K562 (cell line): ENCODE results near the gene RIC8B. TPM values are rescaled to one million over a fixed set of nuclear protein-coding genes. Genes with fewer than 3 reads are reported as not detected.

ENCODE experiments used
- ATAC-seq: fragments of 200-7000 bp; cut with Tn5 transposase; 3 replicates; pipeline ENCODE4 v1.9.1; 2020; ENCODE audit warnings: moderate library complexity
- BruUV-seq: library from RNA; stranded (reverse); fragments of 400-500 nt; replicated peaks from 2 replicates; lab custom pipeline; 2021; lab: Mats Ljungman, UMichigan
- CTCF ChIA-PET: fragments of 300-600 bp; formaldehyde crosslinking; extraction: SDS; loops from one replicate; lab custom pipeline; 2021; ENCODE audit warnings: low intra/inter-chr PET ratio; lab: Yijun Ruan, JAX
- POLR2A ChIA-PET: fragments of 300-600, 350-650 bp; sonication (Branson Sonifier 250); formaldehyde crosslinking; extraction: SDS; loops from one replicate; lab custom pipeline; 2021; ENCODE audit warnings: antibody characterized with exemption, inconsistent platforms; lab: Yijun Ruan, JAX
- DNase-seq, 4 experiments: peaks; one replicate each; pipeline versions ENCODE4 v3.0.0 to v3.0.0-alpha.2; 2011 to 2018; ENCODE audit warnings: low spot score in 3 of 4, mixed read lengths in 3 of 4; ENCODE audit errors: extremely low read depth in 1 of 4
- FAIRE-seq: peaks from 2 replicates; lab custom pipeline; 2011; peaks lifted over from hg19 to GRCh38; lab: Jason Lieb, UNC
- H2AFZ ChIP-seq: 2 replicates; pipeline ENCODE4 v1.6.0; 2011; ENCODE audit warnings: low read depth, low read length, control low read depth, inconsistent platforms
- H3K27ac ChIP-seq: fragments of 200-600 bp; 3 replicates; pipeline ENCODE4 v1.8.0; 2011; ENCODE audit warnings: low read depth, mild to moderate bottlenecking, control low read depth, inconsistent platforms, low read length, moderate library complexity, mixed read lengths; ENCODE audit errors: extremely low read depth
- H3K27me3 ChIP-seq, 2 experiments: fragments of 300-600 bp in 1 of 2; 2 replicates in 1 of 2; 3 replicates in 1 of 2; pipeline versions ENCODE4 v1.6.0 to v1.8.0; 2011; ENCODE audit warnings: inconsistent platforms in 2 of 2, low read length in 2 of 2, mild to moderate bottlenecking in 1 of 2, mixed read lengths in 1 of 2, moderate library complexity in 1 of 2; ENCODE audit not compliant: control insufficient read depth in 2 of 2, insufficient read depth in 2 of 2
- H3K36me3 ChIP-seq: fragments of 300-600 bp; 3 replicates; pipeline ENCODE4 v1.8.0; 2011; ENCODE audit warnings: mild to moderate bottlenecking, low read length, inconsistent platforms; ENCODE audit not compliant: control insufficient read depth, insufficient read depth
- H3K4me1 ChIP-seq, 2 experiments: fragments of 200-600 bp in 1 of 2; replicated peaks in 1 of 2; 2 replicates in 1 of 2; 3 replicates in 1 of 2; pipeline versions ENCODE4 v1.5.1 to v1.8.0; 2011; ENCODE audit warnings: inconsistent platforms in 2 of 2, low read length in 2 of 2, mild to moderate bottlenecking in 1 of 2, mixed read lengths in 1 of 2, moderate library complexity in 1 of 2; ENCODE audit not compliant: control insufficient read depth in 2 of 2, insufficient read depth in 2 of 2
- H3K4me2 ChIP-seq: 2 replicates; pipeline ENCODE4 v1.6.1; 2011; ENCODE audit warnings: low read length, control low read depth, inconsistent platforms, mixed read lengths; ENCODE audit not compliant: insufficient read depth
- H3K4me3 ChIP-seq: fragments of 200-600 bp; sonication (generic), shearing (Covaris generic); 2 replicates; pipeline ENCODE4 v1.5.1; 2016; ENCODE audit warnings: control low read depth, inconsistent platforms
- H3K79me2 ChIP-seq: fragments of 200-600 bp; 3 replicates; pipeline ENCODE4 v1.8.0; 2011; ENCODE audit warnings: low read length, inconsistent platforms; ENCODE audit not compliant: control insufficient read depth, insufficient read depth
- H3K9ac ChIP-seq, 2 experiments: 2 replicates each; pipeline versions ENCODE4 v1.6.0 to v1.6.1; 2011; ENCODE audit warnings: low read depth in 2 of 2, low read length in 2 of 2, control low read depth in 1 of 2, inconsistent platforms in 1 of 2, mild to moderate bottlenecking in 1 of 2, mixed read lengths in 1 of 2; ENCODE audit not compliant: insufficient read depth in 1 of 2
- H3K9me1 ChIP-seq: one replicate; pipeline ENCODE4 v1.6.0; 2011; ENCODE audit warnings: inconsistent platforms, mild to moderate bottlenecking, low read length, moderate library complexity; ENCODE audit not compliant: control insufficient read depth, insufficient read depth
- H3K9me3 ChIP-seq: replicated peaks from 2 replicates; pipeline ENCODE4 v1.5.1; 2011; ENCODE audit warnings: low read depth, low read length, inconsistent platforms; ENCODE audit not compliant: control insufficient read depth, insufficient read depth
- H4K20me1 ChIP-seq: replicated peaks from 2 replicates; pipeline ENCODE4 v1.6.1; 2011; ENCODE audit warnings: low read length, inconsistent platforms, mixed read lengths; ENCODE audit not compliant: control insufficient read depth, insufficient read depth
- BRD9 ChIP-seq: fragments of 450-650 bp; IDR thresholded peaks from 2 replicates; pipeline ENCODE4 v1.6.1; 2018; ENCODE audit warnings: low read depth; ENCODE audit not compliant: partially characterized antibody
- THAP12 ChIP-seq: fragments of 250-450 bp; sonication (Bioruptor Pico); IDR thresholded peaks from 2 replicates; pipeline ENCODE4 v1.9.0; 2021; ENCODE audit warnings: mild to moderate bottlenecking, inconsistent platforms
- ZNF12 ChIP-seq: sonication (generic); formaldehyde crosslinking; IDR thresholded peaks from 2 replicates; pipeline ENCODE4 v1.4.0; 2020; ENCODE audit warnings: mild to moderate bottlenecking, missing genetic modification reagents
- WGBS: fragments of 100-300 bp; shearing (Covaris generic); methylation state at CpG from one replicate; pipeline ENCODE4 v1.1.6; 2016; ENCODE audit warnings: low coverage, mixed read lengths; ENCODE audit not compliant: insufficient coverage; ENCODE audit errors: missing lambda C conversion rate; 5-methylcytosine and 5-hydroxymethylcytosine counted together
- in situ Hi-C: fragments of 300-500 bp; cut with MboI; formaldehyde crosslinking; loops from 4 replicates; pipeline ENCODE4 v1.15.0; 2018; ENCODE audit warnings: inconsistent platforms, mixed read lengths
- intact Hi-C: fragments of 100-400 bp; cut with micrococcal nuclease; formaldehyde crosslinking; loops from 2 replicates; pipeline ENCODE4 v1.14.2; 2022
- polyA plus RNA-seq, 8 experiments: library from polyadenylated mRNA; depleted of rRNA in 4 of 8; stranded (reverse) in 5 of 8; unstranded in 3 of 8; fragments of >200 nt; fragmentation: Nextera tagmentation in 2 of 8; fragmentation: Illumina TruSeq in 1 of 8; extraction: Ambion mirVana in 2 of 8; extraction: Trizol in 1 of 8; gene quantifications; 2 replicates each; pipeline versions ENCODE4 v1.2.1 to v1.2.3, GENCODE V29; 2011 to 2014; ENCODE audit warnings: inconsistent platforms in 1 of 8, missing spikeins in 1 of 8
- total RNA-seq, 7 experiments: library from RNA; depleted of rRNA in 6 of 7; stranded (reverse); fragments of >200 nt in 6 of 7; fragmentation: Illumina TruSeq in 2 of 7; extraction: Trizol in 2 of 7; gene quantifications; 2 replicates each; pipeline versions ENCODE4 v1.2.1 to v1.2.3, GENCODE V29; 2011 to 2021; ENCODE audit warnings: low replicate concordance in 1 of 7

RIC8B gene
- total and polyA plus RNA-seq, 9 of the 15 experiments (the other 6 are each of a cell fraction or from before 2014, with no cell fraction given) = 0.92 to 8.1 (median 4.8) TPM

- no peaks in the 10 kb centered on the region for H3K9me3 ChIP-seq
- ChIA-PET CTCF (no interaction called here), POLR2A (interaction anchor here (1.2 kb wide), 1 partner anchor 549 kb away, joined by 3 read pairs; no protein-coding TSS in a partner anchor)
- H3K27me3 ChIP-seq = peaks cover 16 to 43% of the 10 kb centered on the region in 2 experiments; a peak in 4 of 5 replicates
- no peak overlapping the region for H2AFZ ChIP-seq
- no peak overlapping the region for H3K9ac ChIP-seq
- 7% methylated on average over 2 of the region's 2 CpGs for WGBS
- no peak for DNase-seq
- ATAC-seq = no peak
- H4K20me1 ChIP-seq = no peaks in the 10 kb centered on the region
- no peak overlapping the region for H3K27ac ChIP-seq
- no TSS peak for BruUV-seq
- no peak for TF ChIP-seq THAP12
- TF ChIP-seq BRD9 = no peak
- peak; percentile 97 for TF ChIP-seq ZNF12 (CRISPR knock-in tag)
- no peaks in the 10 kb centered on the region for H3K9me1 ChIP-seq
- no peaks in the 10 kb centered on the region for H3K36me3 ChIP-seq
- no peaks in the 10 kb centered on the region for H3K79me2 ChIP-seq
- intact Hi-C loops = loop anchor here (10.0 kb wide), 1 partner anchor 552 kb away; the partner anchor contains the start of gene POLR3B
- H3K4me2 ChIP-seq = no peak overlapping the region
- FAIRE-seq = peak; percentile 42
- H3K4me3 ChIP-seq = no peak overlapping the region
- H3K4me1 ChIP-seq = peaks cover 0 to 7% of the 10 kb centered on the region in 2 experiments; a peak in 3 of 5 replicates
- in situ Hi-C loops = no loop called here
Observed at GRCh38 chr12:106906715-106907114, 132.2 kb downstream of the RIC8B start.
